IMR-90 (cell line): ENCODE measurements around the gene DCST2.

ENCODE experiments used
- CHD1 ChIP-seq: IDR thresholded peaks from 2 replicates; pipeline ENCODE4 v1.6.1; 2012; ENCODE audit warnings: low read depth, low read length, improper control_type of control experiment
- MAFK ChIP-seq: IDR thresholded peaks from 2 replicates; pipeline ENCODE4 v1.6.1; 2012; ENCODE audit warnings: low read depth, low read length, improper control_type of control experiment
- MXI1 ChIP-seq: IDR thresholded peaks from 2 replicates; pipeline ENCODE4 v1.6.1; 2012; ENCODE audit warnings: low read depth, mild to moderate bottlenecking, low read length, moderate library complexity, borderline replicate concordance
- POLR2A ChIP-seq: IDR thresholded peaks from 2 replicates; pipeline ENCODE4 v1.6.1; 2012; ENCODE audit warnings: mild to moderate bottlenecking, low read depth, low read length
- RAD21 ChIP-seq: IDR thresholded peaks from 2 replicates; pipeline ENCODE4 v1.6.1; 2012; ENCODE audit warnings: low read length, improper control_type of control experiment
- RCOR1 ChIP-seq: IDR thresholded peaks from 2 replicates; pipeline ENCODE4 v1.6.1; 2012; ENCODE audit warnings: mild to moderate bottlenecking, low read length, improper control_type of control experiment; ENCODE audit not compliant: insufficient replicate concordance
- RFX5 ChIP-seq: IDR thresholded peaks from 2 replicates; pipeline ENCODE4 v1.8.0; 2012; ENCODE audit warnings: low read depth, mild to moderate bottlenecking, low read length, moderate library complexity
- SMC3 ChIP-seq: fragments of 150-350 bp; IDR thresholded peaks from 2 replicates; pipeline ENCODE4 v1.6.1; 2016; ENCODE audit warnings: low read depth, mild to moderate bottlenecking, antibody characterized with exemption, low read length, moderate library complexity
- TF ChIP-seq, protein P1 (sequence below): conservative IDR thresholded peaks from 2 replicates; pipeline ENCODE4 v1.5.1; 2012; ENCODE audit warnings: mild to moderate bottlenecking, low read depth, low read length, improper control_type of control experiment
- TF ChIP-seq, protein P2 (sequence below): fragments of 150-350 bp; IDR thresholded peaks from 2 replicates; pipeline ENCODE4 v1.6.1; 2016; ENCODE audit warnings: low read depth, mild to moderate bottlenecking, low read length, moderate library complexity, borderline replicate concordance
- TF ChIP-seq, protein P3 (sequence below): fragments of 150-350 bp; IDR thresholded peaks from 2 replicates; pipeline ENCODE4 v1.6.1; 2017; ENCODE audit warnings: mild to moderate bottlenecking, antibody characterized with exemption, low read length, low read depth

DNA sequence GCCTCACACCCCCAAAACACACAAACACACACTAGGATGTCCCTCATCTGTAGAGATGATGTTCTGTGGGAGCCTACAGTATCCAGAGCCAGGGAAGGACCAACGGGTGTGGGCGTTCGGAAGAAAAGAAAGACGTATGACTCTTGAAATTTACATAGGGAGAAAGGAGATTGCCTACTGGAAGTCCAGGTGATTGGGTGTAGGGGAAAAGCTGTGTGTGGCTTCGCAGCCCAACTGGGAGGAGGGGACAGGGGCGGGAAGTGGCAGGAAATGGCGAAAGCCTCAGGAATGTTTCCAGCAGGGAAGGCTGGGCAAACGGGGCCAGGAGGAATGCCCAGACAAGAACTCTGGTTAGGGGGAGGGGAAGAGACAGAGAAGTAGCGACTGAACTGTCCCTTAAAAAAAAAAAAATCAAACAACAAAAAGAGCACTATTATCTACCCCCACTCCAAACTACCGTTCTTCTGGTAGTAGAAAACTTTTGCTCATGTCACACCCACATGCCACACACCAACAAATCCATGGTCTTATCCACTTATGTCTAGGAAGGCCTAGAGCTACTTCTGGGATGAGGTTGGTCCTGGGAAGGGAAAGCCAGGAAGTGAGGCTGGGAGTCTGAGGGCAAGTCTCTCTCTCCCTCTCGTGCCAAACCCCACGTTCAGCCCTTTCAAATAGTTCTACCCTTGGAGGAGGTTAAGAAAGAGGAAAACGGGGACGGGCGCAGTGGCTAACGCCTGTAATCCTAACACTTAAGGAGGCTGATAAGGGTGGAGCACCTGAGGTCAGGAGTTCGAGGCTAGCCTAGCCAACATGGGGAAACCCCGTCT, 60.9 kb downstream of the DCST2 start:
- TF ChIP-seq POLR2A, result peak; percentile 46
- TF ChIP-seq, protein P1, sequence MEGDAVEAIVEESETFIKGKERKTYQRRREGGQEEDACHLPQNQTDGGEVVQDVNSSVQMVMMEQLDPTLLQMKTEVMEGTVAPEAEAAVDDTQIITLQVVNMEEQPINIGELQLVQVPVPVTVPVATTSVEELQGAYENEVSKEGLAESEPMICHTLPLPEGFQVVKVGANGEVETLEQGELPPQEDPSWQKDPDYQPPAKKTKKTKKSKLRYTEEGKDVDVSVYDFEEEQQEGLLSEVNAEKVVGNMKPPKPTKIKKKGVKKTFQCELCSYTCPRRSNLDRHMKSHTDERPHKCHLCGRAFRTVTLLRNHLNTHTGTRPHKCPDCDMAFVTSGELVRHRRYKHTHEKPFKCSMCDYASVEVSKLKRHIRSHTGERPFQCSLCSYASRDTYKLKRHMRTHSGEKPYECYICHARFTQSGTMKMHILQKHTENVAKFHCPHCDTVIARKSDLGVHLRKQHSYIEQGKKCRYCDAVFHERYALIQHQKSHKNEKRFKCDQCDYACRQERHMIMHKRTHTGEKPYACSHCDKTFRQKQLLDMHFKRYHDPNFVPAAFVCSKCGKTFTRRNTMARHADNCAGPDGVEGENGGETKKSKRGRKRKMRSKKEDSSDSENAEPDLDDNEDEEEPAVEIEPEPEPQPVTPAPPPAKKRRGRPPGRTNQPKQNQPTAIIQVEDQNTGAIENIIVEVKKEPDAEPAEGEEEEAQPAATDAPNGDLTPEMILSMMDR, result no peak
- no peak for TF ChIP-seq RCOR1
- 0 out of 2 replicates have a peak, but pooled peaks have one; percentile 12 for TF ChIP-seq SMC3
- TF ChIP-seq MAFK, result no peak
- TF ChIP-seq, protein P2, sequence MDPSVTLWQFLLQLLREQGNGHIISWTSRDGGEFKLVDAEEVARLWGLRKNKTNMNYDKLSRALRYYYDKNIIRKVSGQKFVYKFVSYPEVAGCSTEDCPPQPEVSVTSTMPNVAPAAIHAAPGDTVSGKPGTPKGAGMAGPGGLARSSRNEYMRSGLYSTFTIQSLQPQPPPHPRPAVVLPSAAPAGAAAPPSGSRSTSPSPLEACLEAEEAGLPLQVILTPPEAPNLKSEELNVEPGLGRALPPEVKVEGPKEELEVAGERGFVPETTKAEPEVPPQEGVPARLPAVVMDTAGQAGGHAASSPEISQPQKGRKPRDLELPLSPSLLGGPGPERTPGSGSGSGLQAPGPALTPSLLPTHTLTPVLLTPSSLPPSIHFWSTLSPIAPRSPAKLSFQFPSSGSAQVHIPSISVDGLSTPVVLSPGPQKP, result no peak
- TF ChIP-seq MXI1, result peak; percentile 25; the same call in 1 of the 2 replicates
- no peak for TF ChIP-seq CHD1
- no peak for TF ChIP-seq RFX5
- no peak for TF ChIP-seq RAD21
- TF ChIP-seq, protein P3, sequence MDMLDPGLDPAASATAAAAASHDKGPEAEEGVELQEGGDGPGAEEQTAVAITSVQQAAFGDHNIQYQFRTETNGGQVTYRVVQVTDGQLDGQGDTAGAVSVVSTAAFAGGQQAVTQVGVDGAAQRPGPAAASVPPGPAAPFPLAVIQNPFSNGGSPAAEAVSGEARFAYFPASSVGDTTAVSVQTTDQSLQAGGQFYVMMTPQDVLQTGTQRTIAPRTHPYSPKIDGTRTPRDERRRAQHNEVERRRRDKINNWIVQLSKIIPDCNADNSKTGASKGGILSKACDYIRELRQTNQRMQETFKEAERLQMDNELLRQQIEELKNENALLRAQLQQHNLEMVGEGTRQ, result no peak
